ENCODE data around the gene KRT79.

The KRT79 gene

GRCh38 chr12:52791271-52792184 lies 42.6 kb downstream of the KRT79 start:
- no peak for DNase-seq (ENCODE audit: low read depth)

- DNase-seq (ENCODE audit: low read depth): no peak
These were observed 43.5 kb downstream of the KRT79 start for GRCh38 chr12:52790427-52791270.

- DNase-seq (ENCODE audit: low read depth): no peak
These were observed 44.3 kb downstream of the KRT79 start for GRCh38 chr12:52789637-52790426.

DNA sequence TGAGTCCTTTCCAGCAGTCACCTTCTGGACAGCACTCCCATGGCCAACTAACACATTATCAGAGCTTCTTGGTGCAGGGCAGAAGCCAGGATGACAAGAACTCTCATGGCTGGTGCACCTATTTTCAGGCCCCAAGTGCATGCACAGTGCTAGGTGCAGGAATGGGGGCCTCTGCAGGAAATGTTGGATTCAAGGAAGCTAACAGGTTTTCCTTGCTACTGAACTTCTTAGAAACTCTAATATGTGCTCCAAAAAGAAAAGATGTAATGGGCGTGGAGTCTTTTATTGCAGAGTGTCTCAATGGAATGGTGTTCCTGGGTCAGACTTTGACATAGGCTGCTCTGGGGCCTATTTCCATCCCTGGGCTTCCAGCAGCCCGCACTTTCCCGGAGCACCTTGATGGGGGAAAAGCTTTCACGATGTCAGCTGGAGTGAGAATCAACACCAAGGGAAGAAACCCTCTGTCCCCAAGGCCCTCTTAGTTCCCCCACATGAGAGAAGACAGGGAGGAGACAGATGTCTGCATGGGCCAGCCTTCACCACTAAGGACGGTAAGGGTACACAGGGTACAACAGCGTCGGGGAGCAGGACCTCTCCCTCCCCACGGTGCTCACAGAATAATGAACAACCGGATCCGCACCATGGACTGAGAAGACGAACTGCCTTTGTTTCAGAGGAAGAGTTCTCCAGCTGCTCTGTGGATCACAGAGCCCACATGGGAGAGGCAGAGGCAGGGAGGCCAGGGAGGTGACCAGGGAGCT lies 45.1 kb downstream of the KRT79 start:
- no peak for DNase-seq (ENCODE audit: low read depth)

- DNase-seq (ENCODE audit: low read depth): no peak
These were observed 45.8 kb downstream of the KRT79 start for GRCh38 chr12:52788192-52788875.

DNA sequence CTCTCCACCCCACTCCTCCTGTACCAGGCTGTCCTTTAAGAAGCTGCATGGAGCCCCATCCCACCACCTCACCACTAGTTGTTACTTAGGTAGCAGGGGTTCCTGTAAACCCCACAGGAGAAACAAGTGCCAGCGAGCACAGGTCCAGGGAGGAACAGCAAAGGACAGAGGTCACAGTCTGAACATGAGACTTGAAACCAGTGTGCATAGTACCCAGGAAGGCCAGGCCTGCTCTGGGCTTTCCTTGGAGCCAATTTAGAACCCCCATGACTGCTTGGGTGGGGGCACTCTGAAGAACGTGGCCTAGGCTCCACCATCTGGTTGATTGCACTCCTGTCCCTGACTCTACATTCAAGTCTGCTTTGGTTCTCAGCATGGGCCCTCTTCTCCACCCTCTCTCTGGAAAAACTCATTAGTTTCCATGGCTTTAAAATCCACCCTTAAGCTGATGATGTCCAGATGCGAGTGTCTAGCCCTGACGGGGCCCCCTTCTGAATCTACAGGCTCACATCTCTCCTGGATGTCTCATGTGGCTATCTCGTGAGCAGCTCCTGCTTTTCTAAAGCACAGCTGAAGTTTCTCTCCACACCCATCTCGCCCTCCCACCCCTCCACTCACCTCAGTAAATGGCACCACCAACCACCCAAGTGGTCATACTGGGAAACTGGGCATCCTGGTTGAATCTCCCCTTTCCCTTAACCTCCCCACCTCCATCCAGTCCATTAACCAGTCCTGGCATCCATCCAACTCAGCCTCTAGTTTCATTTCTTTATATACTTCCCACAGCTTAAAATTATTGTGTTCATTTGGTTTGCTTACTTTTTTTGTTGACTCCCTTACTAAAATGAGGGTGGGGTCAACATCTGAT lies 46.6 kb downstream of the KRT79 start:
- no peak for DNase-seq (ENCODE audit: low read depth)

DNA sequence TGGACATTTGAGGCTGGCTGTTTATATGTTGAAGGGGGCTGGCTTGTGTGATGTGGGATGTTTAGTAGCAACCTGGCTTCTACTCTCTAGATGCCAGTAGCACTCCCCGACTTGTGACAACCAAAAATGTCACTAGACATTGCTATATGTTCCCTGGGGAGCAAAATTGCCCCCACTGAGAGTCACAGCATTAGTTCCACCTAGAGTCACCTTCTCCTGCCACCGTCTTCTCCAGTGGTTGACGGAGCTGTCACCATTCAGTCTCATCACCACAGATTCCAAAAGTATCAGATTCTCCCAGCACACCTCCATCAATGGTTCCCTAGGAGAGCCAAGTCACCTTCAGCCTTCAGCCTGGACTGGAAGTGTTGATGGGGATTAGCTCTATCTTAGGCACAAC lies 49.2 kb downstream of the KRT79 start:
- DNase-seq (ENCODE audit: low read depth): no peak

GRCh38 chr12:52783563-52784316 lies 50.4 kb downstream of the KRT79 start:
- no peak for DNase-seq (ENCODE audit: low read depth)

GRCh38 chr12:52782502-52782901 lies 51.6 kb downstream of the KRT79 start:
- DNase-seq (ENCODE audit: low read depth): no peak

GRCh38 chr12:52781399-52782082 lies 52.6 kb downstream of the KRT79 start:
- no peak for DNase-seq (ENCODE audit: low read depth)

GRCh38 chr12:52779914-52780313 lies 54.2 kb downstream of the KRT79 start:
- no peak for DNase-seq (ENCODE audit: low read depth)

DNA sequence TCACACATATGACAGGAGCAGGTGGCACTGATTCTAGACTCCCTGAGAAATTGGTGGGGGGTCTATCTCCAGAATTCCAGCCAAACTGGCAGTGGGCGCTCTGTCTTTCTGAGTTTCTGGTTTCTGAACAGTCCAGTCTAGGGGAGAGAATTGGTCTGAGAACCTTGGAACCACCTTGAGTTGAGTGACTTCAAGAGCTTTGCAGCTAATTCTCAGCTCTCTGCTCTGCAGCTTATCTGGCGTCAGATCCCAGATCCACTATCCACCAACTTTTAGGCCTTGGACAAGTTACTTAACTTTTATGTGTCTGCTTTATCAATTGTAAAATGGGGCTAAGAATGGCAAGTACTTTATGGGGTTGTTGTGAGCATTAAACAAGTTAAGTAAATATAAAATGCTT lies 55.3 kb downstream of the KRT79 start:
- DNase-seq (ENCODE audit: low read depth): no peak

DNA sequence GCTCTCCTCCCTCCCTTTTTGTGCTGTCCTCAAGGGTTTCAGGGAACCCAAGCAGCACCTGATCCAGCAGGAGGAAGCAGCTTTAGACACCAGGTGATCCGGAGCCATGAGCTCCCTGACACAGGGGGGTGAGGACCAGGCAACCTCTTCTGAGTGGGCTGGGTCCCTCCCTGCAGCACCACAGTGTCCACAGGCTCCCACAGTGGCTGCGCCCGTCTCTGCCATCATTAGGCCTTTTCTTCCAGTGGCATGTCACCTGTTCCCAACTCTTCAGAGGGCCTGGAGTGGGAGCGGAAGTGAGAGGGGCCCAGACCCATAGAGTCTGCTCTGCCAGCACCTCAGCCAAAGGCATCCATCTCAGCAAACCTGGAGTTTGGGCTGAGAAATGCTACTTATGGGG lies 56.5 kb downstream of the KRT79 start:
- DNase-seq (ENCODE audit: low read depth): no peak

DNA sequence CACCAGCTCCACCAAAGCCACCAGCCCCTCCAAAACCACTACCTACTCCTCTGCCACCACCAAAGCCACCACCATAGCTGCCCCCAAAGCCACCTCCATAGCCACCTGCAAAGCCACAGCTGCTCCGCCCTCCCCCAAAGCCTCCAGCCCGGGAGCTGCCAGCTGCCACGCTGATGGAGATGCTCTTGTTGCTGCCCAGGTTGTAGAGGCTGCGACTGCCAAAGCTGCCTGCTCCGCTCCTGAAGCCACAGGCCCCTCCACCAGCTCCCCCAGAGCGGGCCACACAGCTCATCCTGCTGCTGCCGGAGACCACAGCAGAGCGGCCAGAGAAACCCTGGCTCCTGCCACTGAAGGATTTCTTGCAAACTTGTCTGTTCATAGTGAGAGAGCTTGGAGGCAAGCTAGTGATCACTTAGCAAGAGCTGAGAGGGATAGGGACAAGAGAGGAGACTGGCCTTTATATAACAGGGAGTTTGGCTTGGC lies 57.2 kb downstream of the KRT79 start, which contains the start of gene KRT76:
KRT76 (minus strand) TSS at position 433 of the 483 bp plus-strand sequence; CDS start at position 379, 54 bp downstream.
- DNase-seq (ENCODE audit: low read depth): no peak

GRCh38 chr12:52776435-52776834 lies 57.7 kb downstream of the KRT79 start:
- DNase-seq (ENCODE audit: low read depth): no peak

- DNase-seq (ENCODE audit: low read depth): no peak
These were observed 59.4 kb downstream of the KRT79 start for GRCh38 chr12:52774629-52775250.

DNA sequence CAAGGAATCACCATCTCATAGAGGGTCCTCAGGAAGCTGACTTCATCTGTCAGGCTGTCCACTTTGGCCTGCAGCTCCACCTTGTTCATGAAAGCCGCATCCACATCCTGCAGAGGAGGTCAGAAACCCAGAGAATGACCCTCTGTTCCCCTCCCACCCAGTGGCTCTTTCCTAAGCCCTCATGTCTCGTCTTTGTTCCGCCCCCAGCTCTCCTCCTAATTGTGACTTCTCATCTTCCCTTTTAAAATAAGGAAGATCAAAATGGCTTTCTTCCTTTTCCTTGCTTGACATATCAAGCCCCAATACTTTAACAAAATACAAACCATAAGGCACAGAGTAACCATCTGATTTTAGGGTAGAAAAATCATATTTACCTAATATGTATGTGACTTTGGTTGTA lies 61.3 kb downstream of the KRT79 start:
- DNase-seq (ENCODE audit: low read depth): no peak

- DNase-seq (ENCODE audit: low read depth): no peak
These were observed 61.9 kb downstream of the KRT79 start for GRCh38 chr12:52772188-52772587.
